ENCODE data around the gene RPS27.

The RPS27 gene

DNA sequence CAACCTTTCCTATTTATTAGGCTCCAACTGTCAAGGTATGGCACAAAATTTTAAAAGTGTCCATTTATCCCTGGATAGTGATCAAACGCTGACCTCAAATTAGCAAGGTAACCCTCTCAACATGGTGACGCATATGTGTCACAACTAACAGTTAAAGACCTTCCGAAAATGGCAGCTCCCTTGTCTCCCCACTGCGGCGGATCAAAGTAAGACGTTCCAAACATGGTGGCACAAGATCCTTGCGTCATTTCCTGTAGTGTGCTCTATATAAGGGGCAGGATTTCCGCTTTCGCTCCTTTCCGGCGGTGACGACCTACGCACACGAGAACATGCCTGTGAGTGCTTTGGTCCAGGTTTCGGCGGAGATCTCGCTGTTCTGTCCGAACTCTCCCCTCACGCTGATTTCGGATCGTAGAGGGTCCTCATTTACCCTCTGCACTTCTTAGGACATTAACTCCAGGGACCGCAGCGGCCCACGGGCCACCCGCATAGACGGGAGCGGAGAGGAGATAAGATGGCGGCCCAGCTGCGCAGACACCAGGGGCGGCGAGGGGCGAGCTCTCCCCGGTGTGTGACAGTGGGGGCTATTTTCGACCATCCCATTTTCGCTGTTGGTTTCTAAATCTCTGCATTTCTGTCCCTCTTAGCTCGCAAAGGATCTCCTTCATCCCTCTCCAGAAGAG, at the start of gene RPS27:
Gene RPS27, plus strand, starts transcription at position 295 of the 683 bp plus-strand sequence. Its CDS starts 35 bp downstream, at position 330.
- DNase-seq: peak; percentile 95

DNA sequence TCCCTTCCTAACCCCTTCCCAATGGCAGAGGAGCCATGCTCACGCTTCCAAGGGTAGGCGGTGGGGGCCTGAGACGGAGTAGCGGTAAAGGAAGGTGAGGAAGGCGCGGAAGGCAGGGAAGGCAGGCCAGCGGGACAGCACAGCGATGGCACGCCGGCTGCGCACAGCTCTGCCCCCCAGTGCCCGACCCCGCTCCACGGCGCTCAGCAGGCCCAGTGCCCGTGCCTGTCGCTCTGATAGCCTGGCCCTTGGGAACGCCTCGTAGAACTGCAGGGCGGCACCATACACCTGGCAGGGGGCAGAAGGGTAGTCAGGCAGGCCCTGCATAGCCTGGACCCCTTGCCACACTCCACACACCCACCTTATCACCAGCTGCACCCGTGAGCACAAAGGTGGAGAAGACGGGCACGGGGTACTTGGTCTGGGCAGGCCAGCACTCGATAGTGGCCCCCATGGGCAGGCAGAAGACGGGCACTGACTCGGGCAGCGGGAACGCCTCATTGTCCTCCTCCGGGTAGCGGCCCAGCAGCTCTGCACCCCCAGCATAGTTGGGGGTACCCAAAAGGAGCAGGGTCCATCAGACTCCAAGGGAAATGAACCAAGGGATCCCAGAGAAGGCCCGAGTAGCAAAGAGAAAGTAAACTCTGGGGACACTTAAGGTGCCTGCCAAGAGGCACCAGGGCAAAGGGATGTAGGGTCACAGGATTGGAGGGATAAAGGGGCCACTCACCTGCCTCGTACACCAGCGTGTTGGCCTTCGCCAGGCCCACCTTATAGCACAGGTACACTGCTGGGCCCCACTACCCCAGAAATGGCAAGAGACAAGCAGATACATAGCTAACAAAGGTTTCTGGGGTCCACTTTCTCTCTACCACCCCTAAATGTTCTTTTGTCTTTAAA, 48.5 kb upstream of the RPS27 start:
- no peak for DNase-seq

DNA sequence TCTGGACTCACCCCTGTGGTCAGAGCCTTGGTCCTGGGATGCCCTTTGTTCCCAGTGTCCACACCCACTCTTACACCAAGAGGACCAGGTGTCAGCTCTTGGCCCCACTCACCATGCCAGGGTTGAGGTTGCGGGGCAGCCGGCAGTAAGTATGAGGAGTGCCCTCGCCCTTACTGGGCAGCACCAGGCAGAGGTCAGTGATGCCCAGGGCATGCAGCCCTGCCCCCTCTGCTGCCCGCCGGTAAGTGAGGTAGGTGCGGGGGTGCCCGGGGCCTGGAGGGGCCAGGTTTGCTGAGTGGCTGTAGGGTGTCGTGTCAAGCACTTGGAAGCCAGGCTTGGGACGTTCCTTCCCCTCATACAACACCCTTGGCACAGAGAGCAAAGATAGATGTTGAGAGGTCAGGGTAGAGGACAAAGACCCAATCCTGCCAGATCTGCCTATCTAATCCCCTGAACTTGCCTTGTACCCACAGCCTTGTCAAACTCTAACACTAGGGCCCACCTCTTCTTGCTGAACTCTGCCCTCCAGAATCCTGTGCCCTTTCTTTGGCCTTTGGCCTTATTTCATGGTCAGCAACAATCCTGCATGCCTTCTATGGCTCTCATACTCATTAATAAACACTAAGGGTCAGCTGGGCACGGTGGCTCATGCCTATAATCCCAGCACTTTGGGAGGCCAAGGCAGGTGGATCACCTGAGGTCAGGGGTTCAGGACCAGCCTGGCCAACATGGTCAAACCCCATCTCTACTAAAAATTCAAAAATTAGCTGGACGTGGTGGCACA, 47.6 kb upstream of the RPS27 start:
- no peak for DNase-seq

DNA sequence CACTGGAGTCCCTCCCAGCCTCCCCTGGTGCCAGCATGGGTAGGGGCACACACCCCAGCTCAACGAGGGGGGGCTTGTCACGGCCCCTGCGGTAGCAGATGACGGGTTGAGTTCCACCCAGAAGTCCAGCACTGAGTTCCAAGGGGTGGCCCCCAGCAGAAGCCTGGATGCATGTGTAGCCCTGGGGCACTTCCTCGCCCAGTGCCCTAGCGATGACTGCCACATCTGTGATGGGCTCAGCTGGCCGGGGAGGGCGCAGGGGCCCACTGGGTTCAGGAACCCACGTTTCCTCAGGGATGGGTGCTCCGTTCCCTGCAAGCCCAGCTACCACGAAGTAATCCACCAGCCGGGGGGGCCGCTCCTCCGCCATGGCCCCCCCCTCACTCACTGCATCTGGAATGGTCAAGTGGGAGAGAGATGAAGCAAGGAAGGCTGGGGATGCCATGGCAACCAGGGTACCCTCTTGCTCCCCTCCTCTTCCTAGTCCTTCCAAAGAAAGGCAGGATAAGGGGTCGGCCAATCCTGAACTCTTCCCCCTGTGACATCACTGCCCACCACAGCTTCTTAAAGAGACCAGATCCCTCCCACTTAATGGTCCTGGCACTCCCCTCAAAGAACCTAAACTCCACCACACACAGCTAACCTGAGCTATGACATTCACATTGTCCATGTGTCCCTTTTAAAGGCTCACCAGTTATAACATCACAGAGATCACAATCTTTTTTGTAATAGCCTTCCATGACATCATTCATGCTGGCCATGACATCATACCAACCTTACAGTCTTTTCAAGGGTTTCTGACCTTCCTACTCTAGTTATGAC, 46.3 kb upstream of the RPS27 start:
- DNase-seq: no peak

DNA sequence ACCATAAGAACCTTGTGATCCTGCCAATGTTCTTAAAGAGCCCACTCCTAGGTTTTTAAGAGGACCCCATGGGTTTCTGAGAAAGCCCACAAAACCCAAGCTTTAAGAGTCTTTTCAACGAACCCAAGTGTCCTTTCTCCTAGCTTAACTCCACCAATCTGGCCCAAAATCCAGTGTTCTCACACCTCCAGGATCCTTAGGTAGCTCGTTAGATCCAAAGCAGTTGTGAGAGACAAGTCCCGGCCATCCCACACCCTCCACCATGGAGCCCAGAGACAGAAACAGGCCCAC, 45.8 kb upstream of the RPS27 start:
- no peak for DNase-seq

DNA sequence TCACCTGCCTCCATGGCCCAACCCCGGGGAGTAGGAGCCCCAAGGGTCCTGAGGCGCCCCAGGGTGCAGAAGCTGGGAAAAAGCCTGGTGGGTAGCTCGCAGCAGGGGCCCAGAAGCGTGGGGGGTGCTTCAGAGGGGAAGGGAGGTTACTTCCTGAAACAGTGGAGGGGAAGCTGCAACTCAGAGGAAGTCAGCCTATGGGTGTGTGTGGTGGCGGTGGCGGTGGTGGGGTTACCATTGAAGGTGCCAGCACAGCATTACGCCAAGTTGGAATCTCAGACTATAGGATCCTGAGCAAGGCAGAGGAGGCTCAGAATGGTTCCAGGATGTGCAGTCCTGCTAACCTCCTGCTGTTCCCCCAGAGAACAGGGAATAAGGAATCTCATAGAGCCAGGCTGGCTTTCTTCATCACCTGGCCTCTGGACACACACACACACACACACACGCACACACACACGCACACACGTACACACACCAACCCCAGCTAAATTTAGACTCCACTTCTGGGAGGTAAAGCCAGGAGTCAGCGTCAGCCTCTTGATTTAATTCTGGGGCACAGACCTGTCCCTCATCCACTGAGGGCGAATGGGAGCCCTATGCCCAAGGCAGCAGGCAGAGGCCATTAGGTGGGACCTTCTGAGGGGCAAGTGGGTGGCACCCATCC, 45.3 kb upstream of the RPS27 start:
- no peak for DNase-seq

DNA sequence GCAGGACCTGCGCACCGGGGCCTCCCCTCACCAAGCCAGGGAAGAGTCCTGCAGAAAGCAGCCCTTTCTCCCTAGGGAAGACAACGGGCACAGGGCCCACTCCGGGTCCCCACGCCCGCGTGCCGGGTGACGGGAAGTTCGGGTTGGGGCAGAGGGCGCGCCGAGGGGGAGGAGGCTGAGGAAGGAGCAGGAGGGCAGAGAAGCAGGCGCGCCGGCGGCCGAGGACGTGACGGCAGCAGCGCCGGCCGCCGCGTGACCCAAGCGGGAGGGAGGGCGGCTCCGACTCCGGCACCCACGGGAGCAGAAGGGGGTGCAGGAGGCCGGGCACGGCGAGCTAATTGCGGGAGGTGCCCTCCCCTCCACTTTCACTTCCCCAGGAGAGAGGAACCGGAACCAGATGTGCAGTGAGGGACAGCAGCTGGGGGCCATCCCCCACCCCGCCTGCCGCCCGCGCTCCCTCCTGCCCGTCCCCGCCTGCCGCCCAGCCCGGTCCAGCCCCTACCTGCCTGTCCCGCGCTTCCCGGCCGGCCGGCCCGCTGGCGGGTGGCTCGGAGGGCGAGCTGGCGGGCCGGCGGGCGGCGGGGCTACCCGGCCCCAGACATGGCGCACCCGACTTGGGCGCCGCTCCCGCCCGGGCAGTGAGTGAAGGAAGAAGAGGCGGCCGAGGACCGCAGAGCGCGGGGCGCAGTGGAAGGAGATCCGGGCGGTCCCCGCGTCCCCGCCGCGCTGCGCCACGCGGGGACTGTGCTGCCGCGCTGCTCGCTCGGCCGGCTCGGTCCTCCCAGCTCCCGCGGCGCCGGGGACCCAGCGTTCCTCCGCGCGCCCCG, 44.6 kb upstream of the RPS27 start:
- DNase-seq: peak; percentile 82

DNA sequence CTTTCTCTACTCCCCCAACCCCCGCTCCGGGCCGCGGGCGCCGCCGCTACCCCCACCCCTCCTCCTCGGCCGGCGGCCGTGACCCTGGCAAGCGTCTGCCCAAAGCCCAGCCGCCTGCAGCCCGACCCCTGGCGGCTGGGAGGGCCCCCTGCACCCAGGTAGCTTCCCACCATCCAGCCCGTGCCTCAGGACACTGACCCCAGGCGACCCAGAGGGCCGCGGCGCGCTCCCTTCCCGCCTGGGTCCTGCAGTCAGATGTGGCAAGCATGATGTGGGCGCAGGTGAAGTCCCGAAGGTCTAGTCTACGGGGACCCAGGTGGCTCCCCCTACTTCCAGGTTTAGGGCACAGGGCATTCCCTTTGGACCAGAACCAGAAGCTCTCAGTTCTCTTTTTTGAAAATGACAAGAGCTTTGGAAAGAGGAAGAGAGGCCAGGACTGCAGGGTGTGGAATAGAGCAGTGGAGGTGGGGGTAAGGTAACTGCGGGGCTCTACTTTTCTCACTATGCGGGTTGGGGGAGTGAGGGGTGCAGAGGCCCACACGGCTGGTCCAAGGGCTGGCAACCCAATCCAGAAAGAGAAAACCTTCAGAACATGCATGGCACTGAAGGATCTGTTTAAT, 43.8 kb upstream of the RPS27 start, which contains the start of gene DENND4B:
Gene DENND4B, minus strand, starts transcription at position 97 of the 620 bp plus-strand sequence. CDS start 2,344 bp downstream, outside the sequence.
- peak; percentile 87 for DNase-seq

DNA sequence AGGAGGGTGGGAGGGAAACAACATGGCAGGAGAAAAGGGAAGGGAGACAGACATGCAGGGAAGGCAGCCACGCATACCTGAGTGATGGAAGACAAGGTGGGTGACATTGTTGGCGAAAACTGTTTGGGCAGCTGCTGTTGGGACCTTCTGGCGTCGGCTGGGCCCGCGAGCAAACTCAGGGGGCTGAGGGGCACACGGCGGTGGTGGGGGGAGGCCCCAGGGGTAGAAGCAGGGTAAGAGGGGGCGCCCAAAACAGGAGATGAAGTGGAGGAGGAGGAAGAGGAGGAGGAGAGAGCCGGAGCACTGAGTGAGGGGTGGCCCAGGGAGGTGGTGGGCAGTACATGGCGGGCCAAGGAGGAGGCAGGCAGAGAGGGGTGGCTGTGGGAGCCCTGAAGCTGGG, 39.4 kb upstream of the RPS27 start:
- DNase-seq: no peak

DNA sequence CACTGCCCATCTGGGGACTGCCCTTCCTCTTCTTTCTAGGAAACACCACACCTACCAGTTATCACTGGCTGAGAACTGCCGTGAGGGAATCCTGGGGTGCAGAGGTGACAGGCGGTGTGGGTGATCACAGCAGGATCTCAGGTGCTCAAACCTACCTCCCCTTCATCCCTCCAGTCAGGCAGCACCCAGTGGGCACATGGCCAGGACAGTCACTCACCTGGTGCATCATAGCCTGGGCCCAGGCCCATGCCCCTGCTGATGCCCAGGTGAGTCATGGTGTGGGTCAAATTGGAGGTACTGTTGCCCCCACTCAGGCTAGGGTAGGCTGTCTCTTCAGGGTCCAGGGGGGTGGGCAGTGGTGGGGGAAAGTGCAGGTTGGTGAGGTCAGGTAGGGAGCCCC, 38.8 kb upstream of the RPS27 start:
- no peak for DNase-seq

DNA sequence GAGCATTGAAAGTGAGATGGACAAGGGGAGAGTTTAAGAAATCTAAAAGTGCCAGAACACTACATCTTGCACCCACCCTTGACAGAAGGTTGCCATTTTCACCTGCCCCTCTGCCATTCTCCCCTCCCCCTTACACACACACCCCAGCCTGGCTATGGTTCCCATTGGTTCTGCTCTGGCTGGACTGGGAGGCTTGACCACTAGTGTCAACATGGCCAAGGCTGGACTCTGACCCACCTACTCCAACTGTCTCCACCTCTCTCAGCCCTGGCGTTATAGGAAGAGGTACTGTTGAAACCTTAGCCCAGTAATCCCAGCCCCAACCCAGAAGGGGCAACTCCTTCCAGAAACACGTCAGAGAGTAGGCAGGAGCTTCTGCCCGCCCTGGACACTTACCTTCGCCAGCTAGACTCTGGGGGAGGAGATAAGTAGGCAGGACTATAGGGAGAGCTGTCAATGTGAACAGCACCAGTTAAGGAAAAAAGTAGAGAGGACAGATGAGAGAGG, 36.6 kb upstream of the RPS27 start:
- DNase-seq: no peak

DNA sequence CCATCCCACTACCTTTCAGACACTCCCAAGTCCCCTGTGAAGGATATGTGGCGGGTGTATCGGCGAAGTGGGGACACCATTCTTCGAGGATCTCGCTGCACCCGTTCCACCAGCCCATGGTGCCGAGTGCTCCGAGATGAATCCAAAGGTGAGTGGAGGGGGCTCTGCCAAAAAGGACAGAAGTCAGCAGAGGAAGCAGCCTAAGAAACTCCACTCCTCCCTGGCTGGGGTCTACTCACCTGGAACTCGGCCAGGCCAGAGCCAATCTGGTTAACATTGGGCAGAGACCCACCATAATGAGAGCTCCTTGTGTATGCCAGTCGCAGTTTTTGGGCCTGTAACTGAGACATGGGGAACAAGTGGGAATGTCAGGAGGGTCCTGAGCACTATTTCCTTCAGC, 35.7 kb upstream of the RPS27 start:
- DNase-seq: no peak

DNA sequence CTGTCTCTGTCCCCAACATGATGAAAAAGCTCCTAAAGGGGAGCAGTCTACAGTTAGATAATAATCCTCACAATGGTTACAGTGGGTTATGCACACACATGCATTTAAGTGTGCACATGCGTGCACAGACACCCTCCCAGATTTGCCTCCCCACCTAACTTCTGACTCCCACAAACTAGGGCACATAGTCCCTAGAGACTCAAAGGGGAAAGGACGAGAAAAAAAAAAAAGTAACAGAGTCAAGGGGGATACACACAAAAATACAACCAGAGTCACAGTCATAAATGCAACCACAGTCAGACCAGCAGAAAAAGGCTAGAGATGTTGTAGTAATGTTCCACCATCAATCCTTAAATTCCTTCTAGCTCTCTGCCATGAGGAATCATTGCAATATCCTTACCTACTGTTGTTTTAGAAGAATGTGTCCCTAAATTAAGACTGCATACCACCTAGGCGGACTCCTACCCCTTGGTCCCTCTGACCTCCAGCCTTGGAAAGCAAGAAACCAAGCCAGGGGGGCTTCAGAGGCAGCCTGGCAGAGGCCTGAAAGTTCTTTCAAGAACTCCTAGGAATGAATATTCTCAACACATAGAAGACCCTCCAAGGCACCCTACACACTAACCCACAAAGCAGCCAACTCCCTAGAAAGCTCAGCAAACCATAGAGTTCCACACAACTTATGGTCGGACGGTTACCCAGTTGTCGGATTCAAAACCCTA, 33.4 kb upstream of the RPS27 start:
- no peak for DNase-seq

DNA sequence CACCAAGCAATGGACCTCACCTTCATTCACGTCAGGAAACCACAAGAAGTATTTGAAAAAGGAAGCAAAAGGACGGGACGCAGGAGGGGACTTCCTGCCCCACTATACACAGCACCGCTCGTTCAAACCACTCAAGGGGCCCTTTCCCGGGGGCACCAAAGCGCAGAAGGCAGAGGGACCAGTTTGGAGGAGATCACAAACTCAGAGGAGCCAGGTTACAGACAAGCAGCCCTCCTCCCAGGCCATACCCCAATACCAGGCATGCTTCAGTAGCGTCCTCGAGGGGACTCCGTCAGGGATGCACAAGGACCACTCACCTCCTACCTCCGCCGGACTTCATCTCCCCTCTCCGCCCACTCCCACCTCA, 32.8 kb upstream of the RPS27 start:
- DNase-seq: no peak

DNA sequence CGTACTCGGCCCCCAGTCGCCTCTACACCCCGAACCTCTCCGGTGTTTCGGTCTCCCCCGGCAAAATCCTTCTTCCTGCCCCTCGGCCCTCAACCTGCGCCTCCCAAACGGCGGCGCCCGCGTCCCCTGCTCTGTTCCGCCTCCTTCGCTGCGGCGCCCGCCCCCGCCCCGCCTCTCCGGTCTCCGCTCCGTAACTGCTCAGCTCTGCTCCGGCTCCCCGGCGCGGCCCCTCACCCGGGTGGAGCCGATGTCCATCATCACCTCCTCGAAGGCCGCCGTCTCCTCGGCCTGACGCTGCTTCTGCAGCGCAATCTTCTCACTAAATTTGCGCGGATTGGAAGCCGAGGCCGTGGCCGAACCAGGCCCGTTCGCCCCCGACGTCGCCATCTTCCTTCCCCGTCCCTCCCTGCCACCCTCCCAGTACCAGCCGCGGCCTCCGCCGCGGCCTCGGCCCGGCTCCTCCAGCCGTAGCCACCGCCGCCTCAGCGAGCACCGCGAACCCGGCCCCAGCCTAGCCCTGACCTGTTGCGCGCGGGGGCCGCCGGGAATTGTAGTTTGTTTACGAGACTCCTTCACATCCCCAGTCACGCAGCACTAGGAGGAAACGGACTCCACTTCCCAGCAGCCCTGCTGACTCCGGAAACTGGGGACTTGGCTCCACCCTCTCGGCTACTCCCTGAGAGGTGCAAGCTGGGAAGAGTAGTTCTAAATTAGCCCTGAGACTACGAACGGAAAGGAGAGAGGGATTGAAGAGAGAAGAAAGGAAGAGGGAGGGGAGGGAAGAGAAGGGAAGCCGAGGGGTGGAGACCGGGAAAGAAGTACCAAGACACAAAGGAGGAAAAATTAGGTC, 32.2 kb upstream of the RPS27 start, which contains the start of gene CRTC2:
Gene CRTC2, minus strand, starts transcription at position 502 of the 850 bp plus-strand sequence. Its CDS starts 115 bp downstream, at position 387.
- peak; percentile 100 for DNase-seq

DNA sequence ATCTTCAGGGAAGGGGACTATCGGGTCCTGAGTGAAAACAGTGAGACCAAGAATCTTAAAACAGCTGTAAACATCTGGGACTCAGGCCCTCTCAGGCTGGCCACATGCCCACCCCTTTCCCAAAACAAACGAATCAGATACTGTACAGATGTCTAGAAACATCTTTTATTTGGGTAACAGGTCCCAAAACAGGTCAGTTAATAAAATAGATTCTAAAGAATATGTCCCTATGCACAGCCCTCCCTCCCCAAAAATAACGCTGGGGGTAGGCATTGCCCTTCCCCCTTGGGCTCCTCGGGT, 31.7 kb upstream of the RPS27 start:
- no peak for DNase-seq

DNA sequence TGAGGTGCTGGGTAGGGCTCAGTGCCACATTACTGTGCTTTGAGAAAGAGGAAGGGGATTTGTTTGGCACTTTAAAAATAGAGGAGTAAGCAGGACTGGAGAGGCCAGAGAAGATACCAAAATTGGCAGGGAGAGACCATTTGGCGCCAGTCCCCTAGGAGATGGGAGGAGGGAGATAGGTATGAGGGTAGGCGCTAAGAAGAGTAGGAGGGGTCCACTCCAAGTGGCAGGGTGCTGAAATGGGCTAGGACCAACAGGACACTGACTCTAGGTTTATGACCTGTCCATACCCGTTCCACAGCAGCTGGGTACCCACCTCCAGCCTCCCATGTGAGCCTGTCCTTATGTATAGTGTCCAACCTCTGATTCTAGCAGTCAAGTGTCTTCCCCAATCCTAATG, 31.1 kb upstream of the RPS27 start:
- no peak for DNase-seq

DNA sequence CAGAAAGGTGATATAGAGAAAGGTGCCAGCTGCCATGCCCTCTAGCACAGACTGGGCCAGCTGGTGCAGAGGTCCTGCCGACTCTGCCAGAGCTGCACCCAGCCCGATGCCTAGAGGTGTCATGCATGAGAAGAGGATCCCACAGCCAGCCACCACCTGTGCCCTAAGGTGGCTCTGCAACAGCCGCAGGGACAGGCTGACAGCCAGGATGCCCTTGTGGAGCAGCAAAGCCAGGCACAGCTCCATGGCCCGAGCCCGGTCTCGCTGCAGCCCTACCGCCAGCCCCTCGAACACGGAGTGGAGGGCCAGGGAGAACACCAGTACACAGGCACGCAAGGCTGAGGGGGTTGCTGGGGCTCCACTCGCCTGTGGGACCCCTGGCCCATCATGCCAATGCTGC, 30.4 kb upstream of the RPS27 start:
- DNase-seq: no peak

DNA sequence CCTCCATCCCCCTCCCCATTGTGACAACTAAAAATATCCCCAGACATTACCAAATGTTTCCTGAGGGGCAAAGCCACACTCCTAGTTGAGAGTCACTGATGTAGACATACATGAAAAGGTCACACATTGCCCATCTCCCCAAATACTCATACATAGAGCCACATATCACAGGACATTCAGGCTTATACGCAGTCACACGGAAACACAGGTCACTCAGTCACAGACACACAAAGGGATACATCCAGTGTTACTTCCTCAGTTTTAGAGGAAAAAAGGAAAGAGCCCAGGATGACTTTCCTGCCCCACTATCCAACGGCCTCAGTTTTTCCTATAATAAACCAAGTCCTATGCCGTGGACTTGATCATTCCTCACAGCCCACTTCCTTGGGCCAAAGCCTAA, 29.1 kb upstream of the RPS27 start:
- no peak for DNase-seq
